ENCODE measurements around the gene ZMYM2.

- no peak for TF ChIP-seq POLR2AphosphoS5 (IDR thresholded peaks at IDR 0.05; ENCODE audit: low read depth, low read length)
- TF ChIP-seq, protein P1, sequence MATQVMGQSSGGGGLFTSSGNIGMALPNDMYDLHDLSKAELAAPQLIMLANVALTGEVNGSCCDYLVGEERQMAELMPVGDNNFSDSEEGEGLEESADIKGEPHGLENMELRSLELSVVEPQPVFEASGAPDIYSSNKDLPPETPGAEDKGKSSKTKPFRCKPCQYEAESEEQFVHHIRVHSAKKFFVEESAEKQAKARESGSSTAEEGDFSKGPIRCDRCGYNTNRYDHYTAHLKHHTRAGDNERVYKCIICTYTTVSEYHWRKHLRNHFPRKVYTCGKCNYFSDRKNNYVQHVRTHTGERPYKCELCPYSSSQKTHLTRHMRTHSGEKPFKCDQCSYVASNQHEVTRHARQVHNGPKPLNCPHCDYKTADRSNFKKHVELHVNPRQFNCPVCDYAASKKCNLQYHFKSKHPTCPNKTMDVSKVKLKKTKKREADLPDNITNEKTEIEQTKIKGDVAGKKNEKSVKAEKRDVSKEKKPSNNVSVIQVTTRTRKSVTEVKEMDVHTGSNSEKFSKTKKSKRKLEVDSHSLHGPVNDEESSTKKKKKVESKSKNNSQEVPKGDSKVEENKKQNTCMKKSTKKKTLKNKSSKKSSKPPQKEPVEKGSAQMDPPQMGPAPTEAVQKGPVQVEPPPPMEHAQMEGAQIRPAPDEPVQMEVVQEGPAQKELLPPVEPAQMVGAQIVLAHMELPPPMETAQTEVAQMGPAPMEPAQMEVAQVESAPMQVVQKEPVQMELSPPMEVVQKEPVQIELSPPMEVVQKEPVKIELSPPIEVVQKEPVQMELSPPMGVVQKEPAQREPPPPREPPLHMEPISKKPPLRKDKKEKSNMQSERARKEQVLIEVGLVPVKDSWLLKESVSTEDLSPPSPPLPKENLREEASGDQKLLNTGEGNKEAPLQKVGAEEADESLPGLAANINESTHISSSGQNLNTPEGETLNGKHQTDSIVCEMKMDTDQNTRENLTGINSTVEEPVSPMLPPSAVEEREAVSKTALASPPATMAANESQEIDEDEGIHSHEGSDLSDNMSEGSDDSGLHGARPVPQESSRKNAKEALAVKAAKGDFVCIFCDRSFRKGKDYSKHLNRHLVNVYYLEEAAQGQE (IDR thresholded peaks at IDR 0.05; ENCODE audit: insufficient read depth in 1 of 2, low read depth in 2 of 2, low read length in 2 of 2), result no peak
These were observed 99.9 kb downstream of the ZMYM2 start for GRCh38 chr13:20058476-20058875.

All from PFSK-1 (cell line).